Measurements from ENCODE around the gene ADGRD2. TPM values are rescaled to one million over a fixed set of nuclear protein-coding genes. Genes with fewer than 3 reads are reported as not detected.

Gene ADGRD2
- polyA plus RNA-seq, 3 donors = 0.17 TPM; not detected in 2

GRCh38 chr9:124429530-124429867 is 20.8 kb upstream of the ADGRD2 start:
- DNase-seq (ENCODE audit: low read depth in 3 of 3, low spot score in 2 of 3) = no peak

- no peak for DNase-seq (ENCODE audit: low read depth in 3 of 3, low spot score in 2 of 3)
Observed at GRCh38 chr9:124436320-124436719, 13.9 kb upstream of the ADGRD2 start.

GRCh38 chr9:124437086-124437485 is 13.2 kb upstream of the ADGRD2 start:
- no peak for DNase-seq (ENCODE audit: low read depth in 3 of 3, low spot score in 2 of 3)

- no peak for DNase-seq (ENCODE audit: low read depth in 3 of 3, low spot score in 2 of 3)
Observed at GRCh38 chr9:124438091-124438490, 12.2 kb upstream of the ADGRD2 start.

GRCh38 chr9:124439086-124439485 is 11.2 kb upstream of the ADGRD2 start:
- no peak for DNase-seq (ENCODE audit: low read depth in 3 of 3, low spot score in 2 of 3)

- DNase-seq (ENCODE audit: low read depth in 3 of 3, low spot score in 2 of 3) = no peak
Observed at GRCh38 chr9:124439686-124440243, 10.5 kb upstream of the ADGRD2 start.

GRCh38 chr9:124440786-124441185 is 9.5 kb upstream of the ADGRD2 start:
- no peak for DNase-seq (ENCODE audit: low read depth in 3 of 3, low spot score in 2 of 3)

GRCh38 chr9:124441291-124441690 is 9.0 kb upstream of the ADGRD2 start:
- no peak for DNase-seq (ENCODE audit: low read depth in 3 of 3, low spot score in 2 of 3)

- DNase-seq (ENCODE audit: low read depth in 3 of 3, low spot score in 2 of 3) = no peak
Observed at GRCh38 chr9:124442379-124442778, 7.9 kb upstream of the ADGRD2 start.

GRCh38 chr9:124442826-124443225 is 7.4 kb upstream of the ADGRD2 start:
- DNase-seq (ENCODE audit: low read depth in 3 of 3, low spot score in 2 of 3) = no peak

GRCh38 chr9:124443625-124444024 is 6.6 kb upstream of the ADGRD2 start:
- DNase-seq (ENCODE audit: low read depth in 3 of 3, low spot score in 2 of 3) = no peak

GRCh38 chr9:124444166-124444565 is 6.1 kb upstream of the ADGRD2 start:
- DNase-seq (ENCODE audit: low read depth in 3 of 3, low spot score in 2 of 3) = no peak

- DNase-seq (ENCODE audit: low read depth in 3 of 3, low spot score in 2 of 3) = no peak
Observed at GRCh38 chr9:124447297-124447661, 3.0 kb upstream of the ADGRD2 start.

GRCh38 chr9:124448019-124448418 is 2.2 kb upstream of the ADGRD2 start:
- no peak for DNase-seq (ENCODE audit: low read depth in 3 of 3, low spot score in 2 of 3)

GRCh38 chr9:124449381-124450151 is 685 bp upstream of the ADGRD2 start:
- DNase-seq (ENCODE audit: low read depth in 3 of 3, low spot score in 2 of 3) = no peak

- DNase-seq (ENCODE audit: low read depth in 3 of 3, low spot score in 2 of 3) = no peak
Observed at GRCh38 chr9:124450931-124451661, 845 bp downstream of the ADGRD2 start.

- DNase-seq (ENCODE audit: low read depth in 3 of 3, low spot score in 2 of 3) = no peak
Observed at GRCh38 chr9:124452326-124452725, 2.1 kb downstream of the ADGRD2 start.

- no peak for DNase-seq (ENCODE audit: low read depth in 3 of 3, low spot score in 2 of 3)
Observed at GRCh38 chr9:124452841-124453585, 2.8 kb downstream of the ADGRD2 start.

GRCh38 chr9:124453586-124454191 is 3.4 kb downstream of the ADGRD2 start:
- DNase-seq (ENCODE audit: low read depth in 3 of 3, low spot score in 2 of 3) = no peak

- no peak for DNase-seq (ENCODE audit: low read depth in 3 of 3, low spot score in 2 of 3)
Observed at GRCh38 chr9:124454296-124454695, 4.0 kb downstream of the ADGRD2 start.

Data from right renal cortex interstitium (tissue), 3 donors.